Suprapubic skin (tissue), 4 donors: ENCODE measurements around the gene TAF3. TPM values are rescaled to one million over a fixed set of nuclear protein-coding genes. Genes with fewer than 3 reads are reported as not detected.

ENCODE experiments used
- DNase-seq, 2 donors: peaks; one replicate each; pipeline ENCODE4 v3.0.0-alpha.2; 2019; ENCODE audit warnings: low spot score in 2 of 2
- H3K27ac ChIP-seq: fragments of 200-600 bp; sonication (generic); one replicate; pipeline ENCODE4 v1.5.1; 2019
- H3K27me3 ChIP-seq: fragments of 200-600 bp; sonication (generic); one replicate; pipeline ENCODE4 v1.5.1; 2019
- H3K36me3 ChIP-seq: fragments of 200-600 bp; sonication (generic); one replicate; pipeline ENCODE4 v1.5.1; 2019
- H3K4me1 ChIP-seq: fragments of 200-600 bp; sonication (generic); one replicate; pipeline ENCODE4 v1.5.1; 2019
- H3K4me3 ChIP-seq: fragments of 200-600 bp; sonication (generic); one replicate; pipeline ENCODE4 v1.5.1; 2019; ENCODE audit warnings: mild to moderate bottlenecking
- H3K9me3 ChIP-seq: fragments of 200-600 bp; sonication (generic); one replicate; pipeline ENCODE4 v1.5.1; 2019
- CTCF ChIP-seq, 2 donors: fragments of 200-600 bp in 1 of 2; fragments of 450-650 bp in 1 of 2; sonication (generic) in 1 of 2; IDR thresholded peaks; one replicate each; pipeline ENCODE4 v1.5.1; 2016 to 2019; ENCODE audit warnings: antibody characterized with exemption in 2 of 2, mild to moderate bottlenecking in 1 of 2, moderate library complexity in 1 of 2
- EP300 ChIP-seq: sonication (generic); formaldehyde crosslinking; IDR thresholded peaks from one replicate; pipeline ENCODE4 v1.6.1; 2017; ENCODE audit warnings: antibody characterized with exemption
- POLR2A ChIP-seq, 2 donors: fragments of 450-650 bp; IDR thresholded peaks; one replicate each; pipeline ENCODE4 v1.6.1; 2017; ENCODE audit warnings: antibody characterized with exemption in 2 of 2, mild to moderate bottlenecking in 2 of 2, moderate library complexity in 2 of 2
- POLR2AphosphoS5 ChIP-seq, 3 donors: sonication (generic); formaldehyde crosslinking; IDR thresholded peaks; one replicate each; pipeline ENCODE4 v1.6.1; 2017; ENCODE audit warnings: antibody characterized with exemption in 3 of 3
- WGBS: methylation state at CpG from one replicate; pipeline ENCODE4 v1.1.5; 2018; 5-methylcytosine and 5-hydroxymethylcytosine counted together
- total RNA-seq, 4 donors: library from RNA; depleted of rRNA; stranded (reverse); fragments of >200 nt; gene quantifications; one replicate each; pipeline ENCODE4 v1.1.0, GENCODE V29; 2016

TAF3 gene
- total RNA-seq, 4 donors from 2014 or later, result 5.6 to 13.3 (median 10.3) TPM

GRCh38 chr10:7960108-7960507, 141.8 kb downstream of the TAF3 start:
- TF ChIP-seq POLR2AphosphoS5 (IDR thresholded peaks at IDR 0.05) (no peak), POLR2A (IDR thresholded peaks at IDR 0.05) (no peak), EP300 (no peak), CTCF (IDR thresholded peaks at IDR 0.05) (no peak)
- no peak overlapping the region for H3K27ac ChIP-seq
- no peak overlapping the region for H3K4me3 ChIP-seq
- 75% methylated on average over 4 of the region's 4 CpGs for WGBS
- no peaks in the 10 kb centered on the region for H3K9me3 ChIP-seq
- H3K4me1 ChIP-seq, result peaks cover 9% of the 10 kb centered on the region
- no peak for DNase-seq
- no peaks in the 10 kb centered on the region for H3K27me3 ChIP-seq
- H3K36me3 ChIP-seq, result peaks cover 9% of the 10 kb centered on the region

- WGBS, result 80% methylated on average over 5 of the region's 5 CpGs
Observed at GRCh38 chr10:7962592-7962991, 144.3 kb downstream of the TAF3 start.

GRCh38 chr10:7965457-7965856, 147.2 kb downstream of the TAF3 start:
- Histone ChIP-seq H3K27ac (no peak overlapping the region), H3K4me1 (no peaks in the 10 kb centered on the region), H3K27me3 (no peaks in the 10 kb centered on the region), H3K36me3 (peaks cover 13% of the 10 kb centered on the region), H3K9me3 (no peaks in the 10 kb centered on the region), H3K4me3 (no peak overlapping the region)
- TF ChIP-seq CTCF (IDR thresholded peaks at IDR 0.05) (no peak), POLR2A (IDR thresholded peaks at IDR 0.05) (no peak), EP300 (no peak), POLR2AphosphoS5 (IDR thresholded peaks at IDR 0.05) (no peak)
- no peak for DNase-seq
- 100% methylated on average over 2 of the region's 2 CpGs for WGBS

More at GRCh38 chr10:7962592-7962991, 144.3 kb downstream of the TAF3 start:
- Histone ChIP-seq H3K27me3 (no peaks in the 10 kb centered on the region), H3K4me3 (no peak overlapping the region), H3K36me3 (peaks cover 9% of the 10 kb centered on the region), H3K27ac (no peak overlapping the region), H3K4me1 (no peaks in the 10 kb centered on the region), H3K9me3 (no peaks in the 10 kb centered on the region)
- TF ChIP-seq POLR2AphosphoS5 (IDR thresholded peaks at IDR 0.05), result no peak
- no peak for TF ChIP-seq EP300
- TF ChIP-seq POLR2A (IDR thresholded peaks at IDR 0.05), result no peak
- TF ChIP-seq CTCF (IDR thresholded peaks at IDR 0.05), result no peak
- no peak for DNase-seq

GRCh38 chr10:7967035-7967434, 148.7 kb downstream of the TAF3 start:
- Histone ChIP-seq H3K27ac (no peak overlapping the region), H3K9me3 (no peaks in the 10 kb centered on the region), H3K27me3 (no peaks in the 10 kb centered on the region), H3K4me1 (no peaks in the 10 kb centered on the region), H3K36me3 (peaks cover 13% of the 10 kb centered on the region), H3K4me3 (no peak overlapping the region)
- 86% methylated on average over 2 of the region's 2 CpGs for WGBS
- no peak for TF ChIP-seq CTCF (IDR thresholded peaks at IDR 0.05)
- no peak for TF ChIP-seq POLR2AphosphoS5 (IDR thresholded peaks at IDR 0.05)
- TF ChIP-seq EP300, result no peak
- TF ChIP-seq POLR2A (IDR thresholded peaks at IDR 0.05), result no peak
- no peak for DNase-seq

GRCh38 chr10:7968510-7969112, 150.3 kb downstream of the TAF3 start:
- Histone ChIP-seq H3K4me3 (no peak overlapping the region), H3K36me3 (peaks cover 13% of the 10 kb centered on the region), H3K27ac (no peak overlapping the region), H3K4me1 (no peaks in the 10 kb centered on the region), H3K9me3 (no peaks in the 10 kb centered on the region), H3K27me3 (no peaks in the 10 kb centered on the region)
- WGBS, result 95% methylated on average over 1 of the region's 1 CpG
- DNase-seq, result no peak
- TF ChIP-seq POLR2A (IDR thresholded peaks at IDR 0.05) (no peak), EP300 (no peak), POLR2AphosphoS5 (IDR thresholded peaks at IDR 0.05) (no peak), CTCF (IDR thresholded peaks at IDR 0.05) (no peak)
